CD14-positive monocyte (primary cell): ENCODE results near the gene PLEKHG1. TPM values are rescaled to one million over a fixed set of nuclear protein-coding genes. Genes with fewer than 3 reads are reported as not detected.

Experiments
- DNase-seq, 3 donors: peaks; one replicate each; pipeline ENCODE4 v3.0.0-alpha.2; 2011 to 2022
- H2AFZ ChIP-seq: 2 replicates; pipeline ENCODE4 v1.6.0; 2012; ENCODE audit warnings: mild to moderate bottlenecking, low read depth, low read length, inconsistent platforms; ENCODE audit not compliant: insufficient read depth, poor library complexity, severe bottlenecking
- H3K27ac ChIP-seq, 2 donors: 1 replicate in 1 of 2; 2 replicates in 1 of 2; pipeline ENCODE4 v1.5.1; 2012 to 2013; ENCODE audit warnings: low read length in 2 of 2, control low read depth in 1 of 2, inconsistent platforms in 1 of 2, low read depth in 1 of 2, mild to moderate bottlenecking in 1 of 2
- H3K27me3 ChIP-seq, 2 donors: one replicate each; pipeline versions ENCODE4 v1.6.0 to v1.6.1; 2011 to 2013; ENCODE audit warnings: low read length in 2 of 2; ENCODE audit not compliant: control insufficient read depth in 2 of 2, insufficient read depth in 2 of 2
- H3K36me3 ChIP-seq, 2 donors: replicated peaks in 1 of 2; 1 replicate in 1 of 2; 2 replicates in 1 of 2; pipeline versions ENCODE4 v1.5.1 to v1.6.1; 2012 to 2013; ENCODE audit warnings: low read length in 2 of 2, control low read depth in 1 of 2, inconsistent platforms in 1 of 2, mild to moderate bottlenecking in 1 of 2; ENCODE audit not compliant: insufficient read depth in 2 of 2, control insufficient read depth in 1 of 2
- H3K4me1 ChIP-seq, 2 donors: 1 replicate in 1 of 2; 2 replicates in 1 of 2; pipeline versions ENCODE4 v1.5.1 to v1.6.1; 2012 to 2013; ENCODE audit warnings: low read length in 2 of 2, control low read depth in 1 of 2, inconsistent platforms in 1 of 2, mild to moderate bottlenecking in 1 of 2, moderate library complexity in 1 of 2; ENCODE audit not compliant: insufficient read depth in 2 of 2, control insufficient read depth in 1 of 2
- H3K4me2 ChIP-seq: replicated peaks from 2 replicates; pipeline ENCODE3; 2012; ENCODE audit warnings: low read length, moderate library complexity, mild to moderate bottlenecking; ENCODE audit not compliant: poor library complexity, severe bottlenecking; ENCODE audit errors: extremely low read depth
- H3K4me3 ChIP-seq, 3 experiments: fragments of 200-600 bp in 1 of 3; sonication (generic) in 1 of 3; replicated peaks in 1 of 3; 1 replicate in 2 of 3; 2 replicates in 1 of 3; pipeline ENCODE4 v1.5.1; 2011 to 2013; ENCODE audit warnings: low read length in 3 of 3, mild to moderate bottlenecking in 3 of 3, control low read depth in 2 of 3, low read depth in 2 of 3, inconsistent platforms in 1 of 3, moderate library complexity in 1 of 3
- H3K79me2 ChIP-seq: 2 replicates; pipeline ENCODE4 v1.6.0; 2012; ENCODE audit warnings: mild to moderate bottlenecking, control low read depth, inconsistent platforms, low read length, moderate library complexity; ENCODE audit not compliant: insufficient read depth
- H3K9ac ChIP-seq: 2 replicates; pipeline ENCODE4 v1.6.0; 2017; ENCODE audit warnings: low read length, mild to moderate bottlenecking; ENCODE audit not compliant: insufficient read depth, poor library complexity, severe bottlenecking
- H3K9me3 ChIP-seq, 2 donors: replicated peaks in 1 of 2; 1 replicate in 1 of 2; 2 replicates in 1 of 2; pipeline versions ENCODE4 v1.5.1 to v1.6.1; 2012 to 2013; ENCODE audit warnings: low read length in 2 of 2, control low read depth in 1 of 2; ENCODE audit not compliant: control insufficient read depth in 1 of 2, insufficient read depth in 1 of 2
- H4K20me1 ChIP-seq: 2 replicates; pipeline ENCODE4 v1.6.0; 2012; ENCODE audit warnings: mild to moderate bottlenecking, low read length, control low read depth, moderate library complexity; ENCODE audit not compliant: insufficient read depth
- H3K27ac Mint-ChIP-seq, 7 donors: one replicate each; pipeline ENCODE4 v1.8.0; 2020; ENCODE audit warnings: mild to moderate bottlenecking in 7 of 7, mixed read lengths in 7 of 7, moderate library complexity in 6 of 7, inconsistent platforms in 2 of 7
- H3K27me3 Mint-ChIP-seq, 3 donors: one replicate each; pipeline ENCODE4 v1.8.0; 2021 to 2022; ENCODE audit warnings: low read depth in 3 of 3, mild to moderate bottlenecking in 3 of 3, mixed read lengths in 3 of 3, moderate library complexity in 3 of 3, inconsistent platforms in 1 of 3
- H3K36me3 Mint-ChIP-seq, 2 donors: one replicate each; pipeline ENCODE4 v1.8.0; 2020; ENCODE audit warnings: mixed read lengths in 2 of 2, inconsistent platforms in 1 of 2, mild to moderate bottlenecking in 1 of 2
- H3K4me1 Mint-ChIP-seq: one replicate; pipeline ENCODE4 v1.8.0; 2020; ENCODE audit warnings: mild to moderate bottlenecking, mixed read lengths
- H3K4me3 Mint-ChIP-seq, 2 donors: one replicate each; pipeline ENCODE4 v1.8.0; 2020; ENCODE audit warnings: mild to moderate bottlenecking in 2 of 2, mixed read lengths in 2 of 2, moderate library complexity in 1 of 2
- H3K9me3 Mint-ChIP-seq, 7 donors: one replicate each; pipeline ENCODE4 v1.8.0; 2020 to 2022; ENCODE audit warnings: mixed read lengths in 7 of 7, mild to moderate bottlenecking in 6 of 7, moderate library complexity in 6 of 7, inconsistent platforms in 2 of 7
- WGBS: methylation state at CpG from one replicate; pipeline ENCODE4 v1.1.5; 2013; ENCODE audit warnings: missing lambda C conversion rate; ENCODE audit not compliant: insufficient coverage; 5-methylcytosine and 5-hydroxymethylcytosine counted together
- intact Hi-C, 2 donors: fragments of 100-400 bp; cut with micrococcal nuclease; formaldehyde crosslinking; loops; one replicate each; pipeline versions ENCODE4 v1.15.0 to v1.15.1; 2023
- polyA plus RNA-seq, 3 donors: library from polyadenylated mRNA; depleted of rRNA in 1 of 3; unstranded in 2 of 3; stranded (reverse) in 1 of 3; fragments of 300-500 nt in 2 of 3; fragments of >200 nt in 1 of 3; fragmentation: Illumina TruSeq in 2 of 3; gene quantifications; 1 replicate in 2 of 3; 2 replicates in 1 of 3; pipeline ENCODE4 v1.2.3, GENCODE V29; 2012 to 2021
- TF ChIP-seq, protein P1 (sequence below): fragments of 200-600 bp; IDR thresholded peaks from one replicate; pipeline ENCODE4 v1.8.0; 2022; ENCODE audit warnings: antibody characterized with exemption, mild to moderate bottlenecking

Gene PLEKHG1
- polyA plus RNA-seq, 3 donors, result 0.02 to 0.15 (median 0.08) TPM

DNA sequence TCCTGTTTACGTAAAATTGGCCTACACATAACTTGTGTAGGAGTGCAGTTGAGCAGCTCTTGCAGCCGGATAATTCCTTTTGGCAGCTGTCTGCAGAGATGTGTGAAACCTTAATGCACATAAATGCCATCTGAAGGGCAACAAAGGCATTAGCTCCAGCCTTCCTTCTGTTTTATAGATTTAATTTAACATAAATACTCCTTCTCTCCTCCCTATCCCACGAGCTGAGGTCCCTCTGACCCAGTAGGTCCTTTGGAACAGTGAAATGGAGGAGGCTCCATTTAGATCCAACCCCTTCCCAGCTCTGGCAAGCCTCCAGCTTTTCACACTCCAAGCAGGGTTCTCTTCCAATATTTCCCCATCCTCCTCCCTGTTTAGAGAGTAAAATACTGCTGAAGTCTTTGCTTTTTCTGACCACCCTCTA lies 6.5 kb downstream of the PLEKHG1 start:
- Histone ChIP-seq H3K9ac (no peak overlapping the region), H2AFZ (no peak overlapping the region), H3K36me3 (no peaks in the 10 kb centered on the region), H3K4me2 (no peak overlapping the region), H3K79me2 (no peaks in the 10 kb centered on the region), H4K20me1 (no peaks in the 10 kb centered on the region), H3K4me3 (no peak overlapping the region), H3K27ac (no peak overlapping the region), H3K9me3 (peaks cover 0 to 6% of the 10 kb centered on the region in 2 donors), H3K4me1 (no peaks in the 10 kb centered on the region), H3K27me3 (peaks cover 46% of the 10 kb centered on the region in 2 donors)
- TF ChIP-seq, protein P1, sequence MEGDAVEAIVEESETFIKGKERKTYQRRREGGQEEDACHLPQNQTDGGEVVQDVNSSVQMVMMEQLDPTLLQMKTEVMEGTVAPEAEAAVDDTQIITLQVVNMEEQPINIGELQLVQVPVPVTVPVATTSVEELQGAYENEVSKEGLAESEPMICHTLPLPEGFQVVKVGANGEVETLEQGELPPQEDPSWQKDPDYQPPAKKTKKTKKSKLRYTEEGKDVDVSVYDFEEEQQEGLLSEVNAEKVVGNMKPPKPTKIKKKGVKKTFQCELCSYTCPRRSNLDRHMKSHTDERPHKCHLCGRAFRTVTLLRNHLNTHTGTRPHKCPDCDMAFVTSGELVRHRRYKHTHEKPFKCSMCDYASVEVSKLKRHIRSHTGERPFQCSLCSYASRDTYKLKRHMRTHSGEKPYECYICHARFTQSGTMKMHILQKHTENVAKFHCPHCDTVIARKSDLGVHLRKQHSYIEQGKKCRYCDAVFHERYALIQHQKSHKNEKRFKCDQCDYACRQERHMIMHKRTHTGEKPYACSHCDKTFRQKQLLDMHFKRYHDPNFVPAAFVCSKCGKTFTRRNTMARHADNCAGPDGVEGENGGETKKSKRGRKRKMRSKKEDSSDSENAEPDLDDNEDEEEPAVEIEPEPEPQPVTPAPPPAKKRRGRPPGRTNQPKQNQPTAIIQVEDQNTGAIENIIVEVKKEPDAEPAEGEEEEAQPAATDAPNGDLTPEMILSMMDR, result no peak
- no peak for DNase-seq
- Mint-ChIP-seq H3K4me1 (no peaks in the 10 kb centered on the region), H3K27me3 (peaks cover 31 to 45% (median 39%) of the 10 kb centered on the region in 3 donors), H3K4me3 (no peak overlapping the region), H3K27ac (no peak overlapping the region), H3K36me3 (peaks cover 0 to 2% of the 10 kb centered on the region in 2 donors), H3K9me3 (peaks cover 0 to 7% (median 3%) of the 10 kb centered on the region in 7 donors)
- WGBS, result 100% methylated on average over 1 of the region's 3 CpGs
- intact Hi-C loops, result no loop called here

DNA sequence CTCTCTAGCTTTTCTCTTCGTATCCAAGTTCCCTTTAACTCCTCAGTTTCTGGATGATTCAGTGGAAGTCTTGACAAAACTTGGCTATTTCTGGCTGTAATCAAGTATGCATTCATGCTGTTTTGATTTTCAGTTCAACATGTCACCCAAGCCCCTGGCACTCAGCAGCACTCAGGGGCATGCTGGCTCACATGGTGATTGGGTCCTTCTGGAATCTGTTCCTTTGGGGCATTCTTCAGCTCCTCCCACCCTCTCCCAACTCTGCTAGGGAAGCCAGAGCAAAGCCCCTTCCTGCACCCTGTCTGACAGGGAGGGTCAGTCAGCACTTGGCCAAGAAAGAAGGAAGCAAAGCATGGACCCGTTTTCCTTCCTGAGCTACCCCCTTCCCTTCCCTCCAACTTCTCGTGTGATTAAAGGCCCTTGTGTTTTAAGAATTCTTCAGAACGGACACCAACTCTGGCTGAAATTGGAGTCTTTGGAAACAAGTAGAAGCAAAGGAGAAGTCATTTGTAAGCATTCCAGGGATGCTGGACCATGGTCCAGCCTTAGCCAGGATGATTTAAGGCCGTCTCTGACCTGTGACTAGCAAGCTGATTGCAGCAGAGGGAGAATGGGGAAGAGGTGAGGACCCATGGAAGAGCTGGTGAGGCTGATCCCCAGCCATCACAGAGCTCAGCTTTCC lies 7.1 kb downstream of the PLEKHG1 start:
- no peak for DNase-seq
- peak overlapping the region in 1 of 7 donors; percentile 14 for H3K27ac Mint-ChIP-seq
- peaks cover 0 to under 1% of the 10 kb centered on the region in 2 donors for H3K9me3 ChIP-seq
- H2AFZ ChIP-seq, result no peak overlapping the region
- TF ChIP-seq, protein P1, result no peak
- no peak overlapping the region for H3K4me3 ChIP-seq
- peaks cover 40% of the 10 kb centered on the region in 2 donors for H3K27me3 ChIP-seq
- no peaks in the 10 kb centered on the region for H3K36me3 ChIP-seq
- peaks cover 0 to 3% (median 0%) of the 10 kb centered on the region in 7 donors for H3K9me3 Mint-ChIP-seq
- no peak overlapping the region for H3K4me2 ChIP-seq
- H3K4me1 ChIP-seq, result no peaks in the 10 kb centered on the region
- no peaks in the 10 kb centered on the region for H3K79me2 ChIP-seq
- no peak overlapping the region for H3K9ac ChIP-seq
- intact Hi-C loops, result no loop called here
- no peaks in the 10 kb centered on the region for H4K20me1 ChIP-seq
- peaks cover 25 to 39% (median 36%) of the 10 kb centered on the region in 3 donors for H3K27me3 Mint-ChIP-seq
- H3K4me3 Mint-ChIP-seq, result peak overlapping the region in 1 of 2 donors; percentile 35
- H3K4me1 Mint-ChIP-seq, result no peaks in the 10 kb centered on the region
- WGBS, result 100% methylated on average over 1 of the region's 5 CpGs
- H3K27ac ChIP-seq, result no peak overlapping the region
- H3K36me3 Mint-ChIP-seq, result no peaks in the 10 kb centered on the region
